HEK293T (cell line): ENCODE results near the gene AVPR1B.

Experiments used
- CTCF ChIA-PET: fragments of 350-600 bp; formaldehyde crosslinking; extraction: SDS; loops from one replicate; lab custom pipeline; 2021; ENCODE audit warnings: antibody characterized with exemption, inconsistent platforms; lab: Yijun Ruan, JAX
- POLR2A ChIA-PET: fragments of 350-600 bp; formaldehyde crosslinking; extraction: SDS; loops from one replicate; lab custom pipeline; 2020; ENCODE audit warnings: antibody characterized with exemption, inconsistent platforms; lab: Yijun Ruan, JAX
- DNase-seq: peaks from one replicate; pipeline ENCODE4 v3.0.0; 2012; ENCODE audit warnings: mixed read lengths; ENCODE audit errors: extremely low spot score
- ARNT ChIP-seq: fragments of 450-650 bp; IDR thresholded peaks from 2 replicates; pipeline ENCODE4 v1.6.1; 2017; ENCODE audit warnings: mild to moderate bottlenecking
- BHLHE40 ChIP-seq: fragments of 450-650 bp; IDR thresholded peaks from 2 replicates; pipeline ENCODE4 v1.6.1; 2016; ENCODE audit warnings: mild to moderate bottlenecking, moderate library complexity, borderline replicate concordance
- CTBP1 ChIP-seq: fragments of 450-650 bp; IDR thresholded peaks from 2 replicates; pipeline ENCODE4 v1.6.1; 2016; ENCODE audit warnings: borderline replicate concordance
- ELF4 ChIP-seq: fragments of 450-650 bp; IDR thresholded peaks from 2 replicates; pipeline ENCODE4 v1.6.1; 2017; ENCODE audit warnings: antibody characterized with exemption
- FOXA1 ChIP-seq: fragments of 450-650 bp; IDR thresholded peaks from 2 replicates; pipeline ENCODE4 v1.6.1; 2016; ENCODE audit warnings: mild to moderate bottlenecking
- FOXK2 ChIP-seq: fragments of 450-650 bp; IDR thresholded peaks from 2 replicates; pipeline ENCODE4 v1.6.1; 2016; ENCODE audit warnings: mild to moderate bottlenecking
- FOXM1 ChIP-seq: fragments of 450-650 bp; IDR thresholded peaks from 2 replicates; pipeline ENCODE4 v1.6.1; 2017; ENCODE audit warnings: mild to moderate bottlenecking, borderline replicate concordance
- HDGF ChIP-seq: fragments of 450-650 bp; IDR thresholded peaks from 2 replicates; pipeline ENCODE4 v1.6.1; 2017; ENCODE audit warnings: antibody characterized with exemption, borderline replicate concordance
- L3MBTL2 ChIP-seq: fragments of 450-650 bp; conservative IDR thresholded peaks from 2 replicates; pipeline ENCODE4 v1.6.1; 2016; ENCODE audit warnings: mild to moderate bottlenecking
- LEF1 ChIP-seq: fragments of 450-650 bp; IDR thresholded peaks from 2 replicates; pipeline ENCODE4 v1.6.1; 2017; ENCODE audit warnings: mild to moderate bottlenecking, borderline replicate concordance
- NFRKB ChIP-seq: fragments of 450-650 bp; IDR thresholded peaks from 2 replicates; pipeline ENCODE4 v1.6.1; 2016; ENCODE audit warnings: mild to moderate bottlenecking, moderate library complexity
- PKNOX1 ChIP-seq: fragments of 450-650 bp; IDR thresholded peaks from 2 replicates; pipeline ENCODE4 v1.6.1; 2016
- SP1 ChIP-seq: fragments of 450-650 bp; IDR thresholded peaks from 2 replicates; pipeline ENCODE4 v1.6.1; 2017
- SUZ12 ChIP-seq: fragments of 450-650 bp; IDR thresholded peaks from 2 replicates; pipeline ENCODE4 v1.6.1; 2016; ENCODE audit warnings: mild to moderate bottlenecking
- TARDBP ChIP-seq: fragments of 450-650 bp; IDR thresholded peaks from 2 replicates; pipeline ENCODE4 v1.6.1; 2016
- ZNF384 ChIP-seq: fragments of 450-650 bp; IDR thresholded peaks from 2 replicates; pipeline ENCODE4 v1.6.1; 2016

The AVPR1B gene

GRCh38 chr1:206117151-206117948 is at the start of gene AVPR1B:
AVPR1B (minus strand) TSS chr1:206117388; CDS start chr1:206116890, 498 bp downstream.
- TF ChIP-seq SUZ12 (no peak), L3MBTL2 (peak; percentile 9; the same call in 1 of the 2 replicates)
- CTCF ChIA-PET = interaction anchor here (0.6 kb wide), 1 partner anchor 209 kb away, joined by 3 read pairs; no protein-coding TSS in a partner anchor
- DNase-seq = peak; percentile 77
- POLR2A ChIA-PET = no interaction called here

- TF ChIP-seq L3MBTL2 = no peak
- ChIA-PET POLR2A (no interaction called here), CTCF (no interaction called here)
- DNase-seq = no peak
These were observed 28.6 kb upstream of the AVPR1B start for GRCh38 chr1:206145771-206146290.

GRCh38 chr1:206144605-206145004 is 27.4 kb upstream of the AVPR1B start:
- ChIA-PET CTCF (no interaction called here), POLR2A (no interaction called here)
- no peak for TF ChIP-seq ELF4
- no peak for TF ChIP-seq BHLHE40
- no peak for TF ChIP-seq ARNT
- TF ChIP-seq L3MBTL2 = no peak
- no peak for TF ChIP-seq SUZ12
- no peak for DNase-seq

GRCh38 chr1:206143537-206144172 is 26.5 kb upstream of the AVPR1B start:
- TF ChIP-seq ZNF384 = no peak
- no peak for TF ChIP-seq CTBP1
- no peak for TF ChIP-seq FOXM1
- no peak for TF ChIP-seq HDGF
- TF ChIP-seq TARDBP = no peak
- TF ChIP-seq ARNT = no peak
- TF ChIP-seq ELF4 = no peak
- no peak for TF ChIP-seq SUZ12
- TF ChIP-seq LEF1 = no peak
- TF ChIP-seq BHLHE40 = no peak
- TF ChIP-seq FOXK2 = no peak
- TF ChIP-seq PKNOX1 = no peak
- no peak for TF ChIP-seq SP1
- no peak for TF ChIP-seq L3MBTL2
- TF ChIP-seq FOXA1 = no peak
- TF ChIP-seq NFRKB = no peak
- ChIA-PET CTCF (interaction anchor here (0.6 kb wide), 1 partner anchor 789 kb away, joined by 3 read pairs; no protein-coding TSS in a partner anchor), POLR2A (no interaction called here)
- no peak for DNase-seq

- DNase-seq = no peak
- TF ChIP-seq ARNT (no peak), SUZ12 (no peak), LEF1 (no peak), TARDBP (no peak), NFRKB (no peak), HDGF (no peak)
- CTCF ChIA-PET = interaction anchor here (0.6 kb wide), 1 partner anchor 788 kb away, joined by 3 read pairs; no protein-coding TSS in a partner anchor
- POLR2A ChIA-PET = no interaction called here
These were observed 25.6 kb upstream of the AVPR1B start for GRCh38 chr1:206142770-206143169.

GRCh38 chr1:206142011-206142410 is 24.8 kb upstream of the AVPR1B start:
- TF ChIP-seq ELF4 (no peak), NFRKB (no peak), HDGF (no peak), PKNOX1 (no peak), FOXM1 (no peak), CTBP1 (no peak), SUZ12 (no peak), SP1 (no peak), BHLHE40 (no peak), L3MBTL2 (no peak), FOXA1 (no peak), ZNF384 (no peak), TARDBP (no peak), LEF1 (no peak), ARNT (no peak), FOXK2 (no peak)
- ChIA-PET CTCF (no interaction called here), POLR2A (no interaction called here)
- no peak for DNase-seq

GRCh38 chr1:206136241-206136640 is 19.1 kb upstream of the AVPR1B start:
- POLR2A ChIA-PET = no interaction called here
- TF ChIP-seq LEF1 = no peak
- no peak for TF ChIP-seq ARNT
- no peak for DNase-seq
- CTCF ChIA-PET = no interaction called here

- ChIA-PET CTCF (no interaction called here), POLR2A (no interaction called here)
- DNase-seq = no peak
- no peak for TF ChIP-seq HDGF
- no peak for TF ChIP-seq FOXK2
These were observed 18.1 kb upstream of the AVPR1B start for GRCh38 chr1:206135248-206135647.
